ENCODE data around the gene KCTD4. TPM values are rescaled to one million over a fixed set of nuclear protein-coding genes. Genes with fewer than 3 reads are reported as not detected.
"Not testable (repeated sequence)": the region's sequence is repeated elsewhere in the genome, so short reads cannot be mapped to it uniquely, and the experiment has no call there.

The KCTD4 gene
- total RNA-seq: not detected

- intact Hi-C loops (cut with DNase I): no loop called here
- TF ChIP-seq CTCF (IDR thresholded peaks at IDR 0.05): no peak
- H3K27ac ChIP-seq: no peak within 1 kb of the TSS
These were observed at the start of gene KCTD4 for GRCh38 chr13:45200701-45201232. Gene KCTD4, minus strand, starts transcription at chr13:45201045. Its CDS starts 6,478 bp downstream, at chr13:45194567.

GRCh38 chr13:45249662-45250061 lies 48.8 kb upstream of the KCTD4 start:
- Histone ChIP-seq H3K27me3 (no peaks in the 10 kb centered on the region), H3K4me1 (no peaks in the 10 kb centered on the region), H3K9me3 (no peaks in the 10 kb centered on the region), H3K27ac (no peak overlapping the region), H3K36me3 (peaks cover 6 to 7% of the 10 kb centered on the region in 2 donors), H3K4me3 (no peak overlapping the region)
- no peak for DNase-seq (ENCODE audit: low spot score in 2 of 2)
- intact Hi-C loops (cut with DNase I): no loop called here
- no peak for TF ChIP-seq CTCF (IDR thresholded peaks at IDR 0.05)

More at GRCh38 chr13:45200701-45201232, at the start of gene KCTD4:
- Histone ChIP-seq H3K27me3 (no peaks in the 10 kb centered on the region), H3K9me3 (no peaks in the 10 kb centered on the region), H3K36me3 (no peaks in the 10 kb centered on the region), H3K4me3 (no peak within 1 kb of the TSS), H3K4me1 (peaks cover 0 to 9% of the 10 kb centered on the region in 2 donors)
- DNase-seq (ENCODE audit: low spot score in 2 of 2): no peak

GRCh38 chr13:45244736-45245135 lies 43.9 kb upstream of the KCTD4 start:
- H3K4me3 ChIP-seq; DNase-seq (ENCODE audit: low spot score in 2 of 2); H3K27me3 ChIP-seq; intact Hi-C loops (cut with DNase I); H3K9me3 ChIP-seq; H3K27ac ChIP-seq; H3K36me3 ChIP-seq; H3K4me1 ChIP-seq: not testable (repeated sequence)

DNA sequence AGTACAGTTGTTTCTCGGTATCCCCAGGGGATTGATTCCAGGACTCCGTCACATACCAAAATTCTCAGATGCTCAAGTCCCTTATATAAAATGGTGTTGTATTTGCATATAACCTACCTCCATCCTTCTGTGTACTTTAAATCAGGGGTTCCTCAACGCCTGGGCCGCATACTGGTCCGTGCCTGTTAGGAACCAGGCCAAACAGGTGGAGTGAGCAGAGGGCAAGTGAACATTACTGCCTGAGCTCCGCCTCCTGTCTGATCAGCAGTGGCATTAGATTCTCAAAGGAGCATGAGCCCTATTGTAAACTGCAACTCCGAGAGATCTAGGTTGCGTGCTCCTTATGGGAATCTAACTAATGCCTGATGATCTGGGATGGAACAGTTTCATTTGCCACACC lies 42.2 kb upstream of the KCTD4 start:
- DNase-seq (ENCODE audit: low spot score in 2 of 2): no peak
- Histone ChIP-seq H3K9me3 (no peaks in the 10 kb centered on the region), H3K36me3 (no peaks in the 10 kb centered on the region), H3K27me3 (no peaks in the 10 kb centered on the region), H3K4me3 (no peak overlapping the region), H3K4me1 (no peaks in the 10 kb centered on the region), H3K27ac (no peak overlapping the region)
- TF ChIP-seq CTCF (IDR thresholded peaks at IDR 0.05): no peak
- intact Hi-C loops (cut with DNase I): no loop called here

DNA sequence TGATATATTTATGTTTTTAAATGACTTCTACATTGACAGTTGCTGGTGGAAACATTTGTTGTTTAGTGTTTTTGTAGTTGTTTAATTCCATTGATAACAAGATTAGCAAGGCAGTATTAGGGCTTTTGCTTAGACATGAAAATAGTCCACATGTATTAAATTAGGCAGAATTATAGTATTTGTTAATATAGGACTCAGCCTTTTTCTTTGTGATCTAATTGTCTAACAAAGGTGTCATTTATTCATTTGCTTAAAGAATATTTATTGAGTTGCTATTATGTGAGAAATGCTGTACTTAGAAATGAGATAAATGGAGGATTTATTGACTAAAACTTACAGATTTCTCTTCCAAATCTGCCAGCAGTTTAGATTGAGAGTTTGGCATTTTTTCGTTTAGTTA lies 41.7 kb upstream of the KCTD4 start:
- Histone ChIP-seq H3K4me3 (no peak overlapping the region), H3K9me3 (no peaks in the 10 kb centered on the region), H3K36me3 (no peaks in the 10 kb centered on the region), H3K27ac (no peak overlapping the region), H3K27me3 (no peaks in the 10 kb centered on the region), H3K4me1 (no peaks in the 10 kb centered on the region)
- intact Hi-C loops (cut with DNase I): no loop called here
- TF ChIP-seq CTCF (IDR thresholded peaks at IDR 0.05): no peak
- no peak for DNase-seq (ENCODE audit: low spot score in 2 of 2)

DNA sequence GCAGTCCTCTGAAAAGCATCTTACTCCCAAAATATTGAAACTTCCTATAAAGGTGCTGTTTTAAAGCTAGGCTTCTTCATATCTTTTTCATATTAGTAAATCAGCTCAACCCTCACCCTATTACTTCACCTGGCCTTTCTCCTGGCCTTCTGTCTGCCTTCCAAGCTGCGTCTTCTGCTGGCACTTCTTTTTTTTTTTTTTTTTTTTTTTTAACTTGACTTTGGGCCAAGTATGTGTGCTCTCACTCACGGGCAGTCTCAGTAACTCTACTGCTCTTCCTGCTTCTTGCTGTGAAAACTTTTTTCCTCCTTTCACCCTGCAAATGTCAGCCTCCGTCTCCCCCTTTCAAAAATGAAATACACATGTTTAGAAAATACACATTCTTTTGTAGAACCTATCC lies 41.2 kb upstream of the KCTD4 start:
- intact Hi-C loops (cut with DNase I): no loop called here
- Histone ChIP-seq H3K9me3 (no peaks in the 10 kb centered on the region), H3K27ac (no peak overlapping the region)

More for the DNA sequence above, 41.2 kb upstream of the KCTD4 start:
- no peaks in the 10 kb centered on the region for H3K36me3 ChIP-seq
- TF ChIP-seq CTCF (IDR thresholded peaks at IDR 0.05): no peak
- DNase-seq (ENCODE audit: low spot score in 2 of 2): no peak
- H3K4me1 ChIP-seq: no peaks in the 10 kb centered on the region
- H3K27me3 ChIP-seq: no peaks in the 10 kb centered on the region
- H3K4me3 ChIP-seq: no peak overlapping the region

All from ascending aorta (tissue), 2 donors.